ENCODE data around the gene ASS1. TPM values are rescaled to one million over a fixed set of nuclear protein-coding genes. Genes with fewer than 3 reads are reported as not detected.

Gene ASS1
- polyA plus RNA-seq, 2 of the 4 experiments (the other 2 are of a cell fraction) = 11.3 to 32.5 TPM

GRCh38 chr9:130474106-130474505, 29.3 kb downstream of the ASS1 start:
- DNase-seq (ENCODE audit: low read depth in 1 of 2, low spot score in 1 of 2) (no peak), ATAC-seq (no peak), FAIRE-seq (no peak)
- Histone ChIP-seq H3K4me1 (no peaks in the 10 kb centered on the region), H3K4me3 (no peak overlapping the region), H3K27ac (no peak overlapping the region), H3K9me3 (no peaks in the 10 kb centered on the region), H3K4me2 (no peak overlapping the region)
- POLR2A ChIA-PET = no interaction called here
- CTCF ChIA-PET = interaction anchor here (0.7 to 6.7 kb wide), 5 partner anchors 11 to 213 kb away, joined by 3 to 56 read pairs (median 8); no protein-coding TSS in a partner anchor
- 87% methylated on average over 15 of the region's 15 CpGs for WGBS (ENCODE audit: missing lambda C conversion rate)
- no peak for TF ChIP-seq SREBF2 (IDR thresholded peaks at IDR 0.05)
- no peak for TF ChIP-seq SMC3 (IDR thresholded peaks at IDR 0.05)
- no peak for TF ChIP-seq RFX5 (IDR thresholded peaks at IDR 0.05)
- TF ChIP-seq JUNB (IDR thresholded peaks at IDR 0.05) = no peak
- TF ChIP-seq POLR2AphosphoS2 (conservative IDR thresholded peaks at IDR 0.05; ENCODE audit: low read length) = no peak
- no peak for TF ChIP-seq CEBPB (IDR thresholded peaks at IDR 0.05)
- TF ChIP-seq NR3C1 (IDR thresholded peaks at IDR 0.05) = no peak
- no peak for TF ChIP-seq EHMT2 (IDR thresholded peaks at IDR 0.05; ENCODE audit: low read depth)
- no peak for TF ChIP-seq HDAC2 (IDR thresholded peaks at IDR 0.05)
- TF ChIP-seq USF2 (IDR thresholded peaks at IDR 0.05) = no peak
- TF ChIP-seq FOSL2 (IDR thresholded peaks at IDR 0.05) = no peak
- TF ChIP-seq FOSL2 (CRISPR knock-in tag; IDR thresholded peaks at IDR 0.05) = no peak
- TF ChIP-seq TP53 (CRISPR knock-in tag; IDR thresholded peaks at IDR 0.05) = no peak
- TF ChIP-seq ATOH8 (CRISPR knock-in tag; IDR thresholded peaks at IDR 0.05; ENCODE audit: low read depth) = no peak
- no peak for TF ChIP-seq MAX (IDR thresholded peaks at IDR 0.05)

- DNase-seq (ENCODE audit: low read depth in 1 of 2, low spot score in 1 of 2) (no peak), FAIRE-seq (no peak), ATAC-seq (no peak)
- Histone ChIP-seq H3K4me2 (no peak overlapping the region), H3K4me3 (no peak overlapping the region), H3K4me1 (no peaks in the 10 kb centered on the region), H3K27ac (no peak overlapping the region), H3K9me3 (no peaks in the 10 kb centered on the region)
- no peak for TF ChIP-seq RARB (CRISPR knock-in tag; IDR thresholded peaks at IDR 0.05)
- no peak for TF ChIP-seq E2F6 (IDR thresholded peaks at IDR 0.05; ENCODE audit: borderline replicate concordance, low read depth)
- TF ChIP-seq HMGXB4 (CRISPR knock-in tag; IDR thresholded peaks at IDR 0.05; ENCODE audit: borderline replicate concordance) = no peak
- no peak for TF ChIP-seq RNF2 (IDR thresholded peaks at IDR 0.05; ENCODE audit: borderline replicate concordance, low read depth)
- TF ChIP-seq ZFP36 (IDR thresholded peaks at IDR 0.05; ENCODE audit: borderline replicate concordance, partially characterized antibody) = no peak
- no peak for TF ChIP-seq CHD2 (IDR thresholded peaks at IDR 0.05; ENCODE audit: low read length, partially characterized antibody)
- no peak for TF ChIP-seq USF2 (IDR thresholded peaks at IDR 0.05)
- no peak for TF ChIP-seq EP300 (IDR thresholded peaks at IDR 0.05)
- no peak for TF ChIP-seq NR3C1 (IDR thresholded peaks at IDR 0.05)
- 75% methylated on average over 21 of the region's 21 CpGs for WGBS (ENCODE audit: missing lambda C conversion rate)
- POLR2A ChIA-PET = no interaction called here
- CTCF ChIA-PET = interaction anchor here (1.1 to 2.9 kb wide), 4 partner anchors 11 to 206 kb away, joined by 3 to 20 read pairs (median 3); no protein-coding TSS in a partner anchor
These were observed 31.5 kb downstream of the ASS1 start for GRCh38 chr9:130476151-130476730.

Data from A549 (cell line).